Activated CD4-positive, alpha-beta T cell treated with anti-CD3 and anti-CD28 coated beads, Interleukin-10, Interleukin-2, amounts not matched to agents 100 ng/mL and 50 ng/mL, durations not matched to agents 16 hours and 8 hours (primary cell): ENCODE results near the gene SAMD4A.

Source experiments
- DNase-seq: peaks from one replicate; pipeline ENCODE4 v3.0.0-alpha.2; 2020

Gene SAMD4A

GRCh38 chr14:54667026-54667744 lies 100.3 kb downstream of the SAMD4A start:
- no peak for DNase-seq

- DNase-seq: no peak
Observed at GRCh38 chr14:54667764-54668163, 100.8 kb downstream of the SAMD4A start.

- peak; percentile 89 for DNase-seq
Observed at GRCh38 chr14:54669721-54670561, 103.0 kb downstream of the SAMD4A start.

- no peak for DNase-seq
Observed at GRCh38 chr14:54671537-54671936, 104.6 kb downstream of the SAMD4A start.

GRCh38 chr14:54672181-54672580 lies 105.3 kb downstream of the SAMD4A start:
- DNase-seq: no peak

GRCh38 chr14:54672688-54673087 lies 105.8 kb downstream of the SAMD4A start:
- peak; percentile 75 for DNase-seq

GRCh38 chr14:54673193-54674045 lies 106.5 kb downstream of the SAMD4A start:
- no peak for DNase-seq

- peak; percentile 58 for DNase-seq
Observed at GRCh38 chr14:54674046-54674741, 107.3 kb downstream of the SAMD4A start.

GRCh38 chr14:54675236-54676128 lies 108.6 kb downstream of the SAMD4A start:
- DNase-seq: no peak

GRCh38 chr14:54676812-54677708 lies 110.1 kb downstream of the SAMD4A start:
- peak; percentile 36 for DNase-seq

- DNase-seq: no peak
Observed at GRCh38 chr14:54680651-54681050, 113.7 kb downstream of the SAMD4A start.

- no peak for DNase-seq
Observed at GRCh38 chr14:54681811-54682261, 114.9 kb downstream of the SAMD4A start.

- DNase-seq: no peak
Observed at GRCh38 chr14:54682578-54682977, 115.7 kb downstream of the SAMD4A start.

GRCh38 chr14:54683882-54684794 lies 117.2 kb downstream of the SAMD4A start:
- no peak for DNase-seq

GRCh38 chr14:54685286-54685845 lies 118.4 kb downstream of the SAMD4A start:
- no peak for DNase-seq

GRCh38 chr14:54686219-54686870 lies 119.4 kb downstream of the SAMD4A start:
- peak; percentile 41 for DNase-seq

- no peak for DNase-seq
Observed at GRCh38 chr14:54686871-54687749, 120.2 kb downstream of the SAMD4A start.
